Caco-2 (cell line): ENCODE results near the gene MMAB. TPM values are rescaled to one million over a fixed set of nuclear protein-coding genes. Genes with fewer than 3 reads are reported as not detected.

Experiments used
- BruUV-seq: library from RNA; stranded (reverse); fragments of 400-500 nt; replicated peaks from 2 replicates; lab custom pipeline; 2021; lab: Mats Ljungman, UMichigan
- CTCF ChIA-PET: fragments of 300-600 bp; sonication (Branson Sonifier 250); formaldehyde crosslinking; loops from one replicate; lab custom pipeline; 2022; ENCODE audit warnings: antibody characterized with exemption; lab: Charles Lee
- POLR2A ChIA-PET: fragments of 300-600 bp; sonication (Branson Sonifier 250); formaldehyde crosslinking; loops from one replicate; lab custom pipeline; 2022; ENCODE audit warnings: antibody characterized with exemption; lab: Charles Lee
- DNase-seq, 2 experiments: peaks; one replicate each; pipeline versions ENCODE4 v3.0.0 to v3.0.0-alpha.2; 2020 to 2022
- H3K27me3 ChIP-seq: replicated peaks from 2 replicates; pipeline ENCODE4 v1.6.0; 2011; ENCODE audit warnings: low read length; ENCODE audit not compliant: control insufficient read depth, insufficient read depth
- H3K36me3 ChIP-seq: 2 replicates; pipeline ENCODE4 v1.5.1; 2011; ENCODE audit warnings: low read length; ENCODE audit not compliant: control insufficient read depth, insufficient read depth
- H3K4me1 ChIP-seq: fragments of 250-450 bp; sonication (Bioruptor Pico); 2 replicates; pipeline ENCODE4 v1.5.1; 2020; ENCODE audit warnings: mild to moderate bottlenecking
- H3K4me3 ChIP-seq: 2 replicates; pipeline ENCODE4 v1.5.1; 2011; ENCODE audit warnings: low read depth, mild to moderate bottlenecking, control low read depth, low read length
- H3K9me3 ChIP-seq: fragments of 250-450 bp; sonication (Bioruptor Pico); 2 replicates; pipeline ENCODE4 v1.5.1; 2020; ENCODE audit warnings: mild to moderate bottlenecking, moderate library complexity
- H3K27ac Mint-ChIP-seq: one replicate; pipeline ENCODE4 v1.8.0; 2022; ENCODE audit warnings: mixed read lengths; ENCODE audit not compliant: unreplicated experiment
- H3K27me3 Mint-ChIP-seq: one replicate; pipeline ENCODE4 v1.8.0; 2022; ENCODE audit warnings: mixed read lengths; ENCODE audit not compliant: insufficient read depth, unreplicated experiment
- H3K36me3 Mint-ChIP-seq: one replicate; pipeline ENCODE4 v1.8.0; 2022; ENCODE audit warnings: mild to moderate bottlenecking, mixed read lengths; ENCODE audit not compliant: insufficient read depth, unreplicated experiment
- H3K4me1 Mint-ChIP-seq: one replicate; pipeline ENCODE4 v1.8.0; 2022; ENCODE audit warnings: low read depth, mixed read lengths; ENCODE audit not compliant: unreplicated experiment
- H3K4me3 Mint-ChIP-seq: one replicate; pipeline ENCODE4 v1.8.0; 2022; ENCODE audit warnings: mild to moderate bottlenecking, moderate library complexity, mixed read lengths; ENCODE audit not compliant: unreplicated experiment
- H3K9me3 Mint-ChIP-seq: one replicate; pipeline ENCODE4 v1.8.0; 2022; ENCODE audit warnings: mixed read lengths; ENCODE audit not compliant: unreplicated experiment
- CTCF ChIP-seq, 2 experiments: fragments of 200-600 bp in 1 of 2; IDR thresholded peaks; 1 replicate in 1 of 2; 2 replicates in 1 of 2; pipeline versions ENCODE4 v1.5.1 to v1.8.0; 2011 to 2022; ENCODE audit warnings: antibody characterized with exemption in 1 of 2, control low read depth in 1 of 2, inconsistent platforms in 1 of 2, low read depth in 1 of 2, low read length in 1 of 2, mild to moderate bottlenecking in 1 of 2, moderate library complexity in 1 of 2; ENCODE audit not compliant: insufficient read depth in 1 of 2, severe bottlenecking in 1 of 2, unreplicated experiment in 1 of 2
- intact Hi-C: fragments of 100-400 bp; cut with micrococcal nuclease; formaldehyde crosslinking; loops from one replicate; pipeline ENCODE4 v1.10.0; 2022; ENCODE audit not compliant: unreplicated experiment
- total RNA-seq: library from RNA; stranded (reverse); gene quantifications from 2 replicates; pipeline ENCODE4 v1.2.3, GENCODE V29; 2022

Gene MMAB
- total RNA-seq, 1 experiment from 2014 or later: 48.9 TPM

- Histone ChIP-seq H3K9me3 (no peaks in the 10 kb centered on the region), H3K4me3 (no peak overlapping the region), H3K27me3 (no peaks in the 10 kb centered on the region), H3K4me1 (peaks cover 18% of the 10 kb centered on the region), H3K36me3 (no peaks in the 10 kb centered on the region; the same call in 1 of the 2 replicates)
- intact Hi-C loops: loop anchor here (5.0 kb wide), 1 partner anchor 98 kb away; no protein-coding TSS in a partner anchor
- ChIA-PET CTCF (interaction anchor here (2.0 to 4.7 kb wide), 2 partner anchors 14 to 176 kb away, joined by 8 to 69 read pairs; no protein-coding TSS in a partner anchor), POLR2A (no interaction called here)
- H3K4me3 Mint-ChIP-seq: no peak overlapping the region
- H3K27ac Mint-ChIP-seq: no peak overlapping the region
- H3K4me1 Mint-ChIP-seq: peaks cover 10% of the 10 kb centered on the region
- no peaks in the 10 kb centered on the region for H3K9me3 Mint-ChIP-seq
- TF ChIP-seq CTCF (IDR thresholded peaks at IDR 0.05; ENCODE audit: insufficient read depth in 1 of 2, low read depth in 1 of 2, low read length in 1 of 2, severe bottlenecking in 1 of 2, unreplicated experiment in 1 of 2): no peak
- DNase-seq: no peak
- no TSS peak for BruUV-seq
- H3K36me3 Mint-ChIP-seq: peaks cover 12% of the 10 kb centered on the region
- no peaks in the 10 kb centered on the region for H3K27me3 Mint-ChIP-seq
Observed at GRCh38 chr12:109599087-109599486, 25.8 kb upstream of the MMAB start.

- no peaks in the 10 kb centered on the region for H3K27me3 ChIP-seq
- ChIA-PET POLR2A (interaction anchor here (1.5 kb wide), 1 partner anchor 25 kb away, joined by 4 read pairs; the partner anchor contains the start of genes MMAB and MVK), CTCF (interaction anchor here (0.7 to 4.7 kb wide), 14 partner anchors 8 to 181 kb away, joined by 3 to 69 read pairs (median 6); partner anchors contain the start of genes FAM222A, MMAB and MVK)
- H3K4me3 ChIP-seq: no peak overlapping the region
- H3K4me1 ChIP-seq: peaks cover 12% of the 10 kb centered on the region
- H3K36me3 ChIP-seq: no peaks in the 10 kb centered on the region; the same call in 1 of the 2 replicates
- H3K9me3 ChIP-seq: no peaks in the 10 kb centered on the region
- Mint-ChIP-seq H3K27ac (peak overlapping the region; percentile 34), H3K27me3 (no peaks in the 10 kb centered on the region), H3K4me1 (peaks cover 8% of the 10 kb centered on the region), H3K4me3 (no peak overlapping the region), H3K9me3 (no peaks in the 10 kb centered on the region), H3K36me3 (peaks cover 12% of the 10 kb centered on the region)
- no TSS peak for BruUV-seq
- intact Hi-C loops: loop anchor here (5.0 kb wide), 1 partner anchor 99 kb away; no protein-coding TSS in a partner anchor
- no peak for DNase-seq
- no peak for TF ChIP-seq CTCF (IDR thresholded peaks at IDR 0.05; ENCODE audit: insufficient read depth in 1 of 2, low read depth in 1 of 2, low read length in 1 of 2, severe bottlenecking in 1 of 2, unreplicated experiment in 1 of 2)
Observed at GRCh38 chr12:109598428-109598854, 25.1 kb upstream of the MMAB start.

- POLR2A ChIA-PET: interaction anchor here (0.5 to 1.5 kb wide), 3 partner anchors 24 to 137 kb away, joined by 3 to 4 read pairs (median 4); partner anchors contain the start of genes MMAB and MVK
- Histone ChIP-seq H3K4me3 (no peak overlapping the region), H3K9me3 (no peaks in the 10 kb centered on the region), H3K4me1 (peaks cover 11% of the 10 kb centered on the region), H3K36me3 (no peaks in the 10 kb centered on the region; the same call in none of the 2 replicates), H3K27me3 (no peaks in the 10 kb centered on the region)
- H3K4me3 Mint-ChIP-seq: no peak overlapping the region
- H3K9me3 Mint-ChIP-seq: no peaks in the 10 kb centered on the region
- H3K27ac Mint-ChIP-seq: peak overlapping the region; percentile 34
- peak; percentile 93 to 96 for TF ChIP-seq CTCF (IDR thresholded peaks at IDR 0.05; ENCODE audit: insufficient read depth in 1 of 2, low read depth in 1 of 2, low read length in 1 of 2, severe bottlenecking in 1 of 2, unreplicated experiment in 1 of 2)
- H3K36me3 Mint-ChIP-seq: peaks cover 12% of the 10 kb centered on the region
- BruUV-seq: no TSS peak
- CTCF ChIA-PET: interaction anchor here (0.6 to 4.7 kb wide), 19 partner anchors 9 to 182 kb away, joined by 3 to 69 read pairs (median 5); partner anchors contain the start of genes FAM222A, MMAB and MVK
- DNase-seq: peak; percentile 87 to 90
- peaks cover 8% of the 10 kb centered on the region for H3K4me1 Mint-ChIP-seq
- intact Hi-C loops: loop anchor here (1.0 to 5.0 kb wide), 4 partner anchors 15 to 177 kb away; no protein-coding TSS in a partner anchor
- H3K27me3 Mint-ChIP-seq: no peaks in the 10 kb centered on the region
Observed at GRCh38 chr12:109597795-109598427, 24.6 kb upstream of the MMAB start.
